ENCODE measurements around the gene GNAQ.
"Not testable (repeated sequence)": the region's sequence is repeated elsewhere in the genome, so short reads cannot be mapped to it uniquely, and the experiment has no call there.

Gene GNAQ

DNA sequence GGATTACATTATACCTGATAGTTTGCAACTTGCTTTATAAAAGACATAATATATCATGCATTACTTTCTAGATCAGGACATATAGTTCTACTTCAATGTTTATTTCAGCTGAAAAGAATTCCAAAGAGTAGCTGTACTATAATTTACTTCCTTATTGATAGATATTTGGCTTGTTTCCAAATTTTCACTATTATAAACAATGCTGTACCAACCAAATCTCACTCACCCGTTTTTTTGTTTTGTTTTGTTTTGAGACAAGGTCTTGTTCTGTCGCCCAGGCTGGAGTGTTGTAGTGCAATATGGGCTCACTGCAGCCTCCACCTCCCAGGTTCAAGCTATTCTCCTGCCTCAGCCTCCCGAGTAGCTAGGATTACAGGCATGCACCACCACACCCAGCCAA is 132.7 kb downstream of the GNAQ start:
- no peak for DNase-seq

- DNase-seq = no peak
Observed at GRCh38 chr9:77896938-77897667, 134.5 kb downstream of the GNAQ start.

DNA sequence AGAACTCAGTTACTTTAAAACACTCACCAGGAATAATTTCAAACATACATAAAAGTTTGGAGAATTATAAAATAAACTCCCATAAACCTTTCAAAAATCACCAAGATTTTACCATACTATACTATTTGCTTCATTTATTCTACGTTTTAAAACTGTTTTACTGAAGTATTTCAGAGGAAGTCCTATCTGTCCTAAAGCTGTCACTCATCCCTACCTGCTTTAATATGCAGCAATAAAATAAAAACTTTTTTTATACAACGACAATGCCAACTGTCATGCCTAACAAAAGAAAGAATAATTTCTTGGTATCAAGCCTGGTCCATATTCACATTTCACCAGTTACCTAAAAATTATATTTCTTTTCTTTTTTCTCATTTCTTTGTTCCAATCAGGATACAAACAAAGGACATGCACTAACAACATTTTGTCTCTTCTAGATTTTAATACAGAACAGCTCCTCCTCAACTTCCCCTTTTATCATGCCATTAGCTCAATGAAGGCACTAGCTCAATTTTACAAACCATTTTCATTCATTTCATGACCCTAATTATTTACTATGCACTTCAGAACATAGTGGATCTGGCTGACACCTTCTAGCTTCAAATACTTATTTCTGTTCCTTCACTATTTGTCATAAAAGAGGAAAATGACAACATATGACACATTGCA is 135.2 kb downstream of the GNAQ start:
- no peak for DNase-seq

- no peak for DNase-seq
Observed at GRCh38 chr9:77893706-77894105, 137.9 kb downstream of the GNAQ start.

GRCh38 chr9:77892955-77893514 is 138.6 kb downstream of the GNAQ start:
- no peak for DNase-seq

DNA sequence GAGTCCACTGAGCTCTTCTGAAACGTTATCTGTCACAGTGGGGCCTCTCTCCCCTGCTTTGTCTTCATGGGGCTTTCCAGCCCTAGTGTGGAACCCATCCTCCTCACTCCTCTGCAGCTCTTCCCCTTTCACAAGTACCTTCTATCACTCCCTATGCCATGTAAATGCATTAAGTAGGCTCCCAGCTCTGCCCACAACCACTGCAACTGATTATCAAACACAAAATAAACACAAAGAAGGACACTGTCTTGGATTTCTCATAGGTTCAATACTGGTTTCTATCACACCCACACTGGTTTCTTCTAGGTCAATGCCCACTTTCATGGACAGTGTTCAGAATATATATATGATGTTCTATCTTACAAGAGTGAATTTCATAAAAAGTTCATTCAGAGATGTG is 139.4 kb downstream of the GNAQ start:
- DNase-seq = no peak

DNA sequence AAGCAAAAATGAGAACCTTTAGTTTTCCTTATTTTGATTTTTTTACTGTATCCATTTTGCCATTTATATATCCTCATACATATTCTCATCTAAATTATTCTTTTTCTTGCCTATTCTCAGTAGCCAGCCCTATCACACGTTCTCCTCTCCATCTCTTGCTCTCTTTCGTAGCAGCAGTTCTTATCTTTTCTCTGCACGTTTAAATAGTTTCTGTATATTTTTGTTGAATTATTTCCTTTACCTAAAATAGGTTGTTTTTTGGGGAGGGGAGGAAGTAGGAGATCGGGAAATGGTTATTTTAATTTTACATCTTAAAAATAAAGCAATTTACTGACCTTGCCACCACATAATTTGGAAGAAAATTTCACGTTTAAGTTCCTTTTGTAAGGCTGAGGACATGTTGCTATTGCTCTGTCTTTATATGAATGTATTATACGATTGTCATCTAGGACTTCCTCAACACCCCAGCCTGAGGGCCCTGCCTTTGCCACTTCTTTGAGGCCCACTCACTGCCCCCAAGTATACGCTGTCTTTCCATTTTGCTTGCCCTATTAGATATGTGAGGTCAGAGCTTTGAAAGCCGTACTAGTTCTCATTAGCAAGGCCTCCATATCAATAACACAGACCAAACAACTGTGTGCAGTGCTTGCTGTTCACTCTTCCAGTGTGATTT is 140.3 kb downstream of the GNAQ start:
- DNase-seq = no peak

GRCh38 chr9:77887662-77888061 is 143.9 kb downstream of the GNAQ start:
- no peak for DNase-seq

DNA sequence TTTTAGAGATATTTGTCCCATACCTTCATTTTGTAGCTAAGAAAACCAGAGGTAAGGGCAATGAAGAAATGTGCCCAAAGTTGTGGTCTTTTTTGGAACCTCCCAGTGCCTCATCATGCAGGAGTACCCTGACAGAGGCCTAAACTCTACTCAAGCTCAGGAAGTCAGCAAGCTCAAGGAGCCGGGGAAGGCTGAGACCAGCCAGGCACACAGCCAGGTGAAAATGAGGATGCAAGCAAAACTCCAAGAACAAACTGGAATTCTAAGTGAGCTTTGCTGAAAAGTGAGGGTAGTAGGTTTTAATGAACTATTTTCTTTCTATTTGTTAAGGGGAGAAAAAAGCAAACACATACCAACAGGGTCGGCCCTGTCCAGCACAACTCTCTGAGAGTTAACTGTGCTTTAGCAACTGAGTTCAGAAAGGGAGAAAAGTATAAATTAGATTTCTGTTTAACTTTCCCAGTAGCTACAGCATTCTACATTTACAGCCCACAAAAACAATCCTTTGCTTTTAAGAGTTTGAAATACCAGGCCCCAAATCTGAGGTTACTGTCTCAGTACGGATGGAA is 146.4 kb downstream of the GNAQ start:
- DNase-seq = no peak

DNA sequence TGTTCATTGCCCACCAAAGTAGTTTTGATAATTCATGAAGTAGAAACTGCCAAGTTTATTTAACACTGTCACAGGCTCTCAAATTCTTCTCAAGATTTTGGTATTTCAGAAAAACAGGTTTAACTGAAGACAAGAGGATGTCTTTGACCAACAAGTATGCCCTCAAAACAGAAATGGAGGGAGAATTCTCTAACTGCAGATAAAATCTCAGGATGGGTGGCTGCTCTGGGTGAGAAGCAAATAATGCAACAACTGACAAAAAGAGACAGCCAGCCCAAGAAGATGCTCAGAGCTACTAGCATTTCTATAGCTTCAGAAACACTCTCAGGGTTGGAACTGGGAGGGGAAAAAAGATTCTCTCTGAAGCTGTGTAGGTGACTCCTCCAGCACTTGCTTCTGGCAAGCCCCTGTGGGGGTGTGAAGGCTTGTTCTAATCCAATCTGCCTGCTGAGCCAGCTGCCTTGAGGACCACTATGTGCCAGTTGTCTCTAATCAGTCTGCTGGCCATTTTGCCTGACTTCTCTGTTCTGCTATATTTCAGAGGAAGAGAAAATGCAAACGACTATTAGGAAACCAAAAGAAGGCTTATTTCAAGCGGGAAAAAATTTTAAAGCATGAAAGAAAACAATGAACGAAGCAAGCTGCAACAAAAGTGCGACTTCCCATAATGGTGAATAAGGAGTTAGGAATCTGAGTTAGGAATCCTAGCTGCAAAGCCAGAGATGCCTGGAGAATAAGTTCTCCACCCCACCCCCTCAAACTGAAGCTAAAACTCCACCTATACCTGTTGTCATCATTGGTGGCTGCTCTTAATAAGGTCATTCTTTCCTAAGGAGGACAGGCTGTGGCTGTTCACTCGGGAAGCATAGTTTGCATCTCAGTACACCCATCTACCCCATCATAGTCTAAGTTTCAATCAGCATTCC is 147.5 kb downstream of the GNAQ start:
- no peak for DNase-seq

DNA sequence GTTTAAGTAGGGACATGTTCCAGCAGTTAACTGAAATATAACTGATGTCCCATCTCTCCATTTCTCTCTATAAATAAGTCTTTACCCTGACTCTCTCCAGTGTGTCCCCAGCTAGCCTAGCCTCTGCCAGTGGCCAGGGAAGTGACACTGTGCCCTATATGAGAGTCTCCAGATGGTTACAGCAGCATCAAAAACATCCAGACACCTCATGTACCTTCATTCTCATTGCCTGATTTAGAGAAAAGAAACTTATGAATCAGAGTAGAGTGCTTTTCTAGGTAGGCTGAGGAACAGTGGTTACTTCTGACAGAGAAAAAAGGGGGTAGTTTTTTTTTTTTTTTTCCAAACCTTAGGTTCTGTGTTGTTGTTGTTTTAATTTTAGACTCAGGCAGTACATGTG is 148.5 kb downstream of the GNAQ start:
- DNase-seq = no peak

DNA sequence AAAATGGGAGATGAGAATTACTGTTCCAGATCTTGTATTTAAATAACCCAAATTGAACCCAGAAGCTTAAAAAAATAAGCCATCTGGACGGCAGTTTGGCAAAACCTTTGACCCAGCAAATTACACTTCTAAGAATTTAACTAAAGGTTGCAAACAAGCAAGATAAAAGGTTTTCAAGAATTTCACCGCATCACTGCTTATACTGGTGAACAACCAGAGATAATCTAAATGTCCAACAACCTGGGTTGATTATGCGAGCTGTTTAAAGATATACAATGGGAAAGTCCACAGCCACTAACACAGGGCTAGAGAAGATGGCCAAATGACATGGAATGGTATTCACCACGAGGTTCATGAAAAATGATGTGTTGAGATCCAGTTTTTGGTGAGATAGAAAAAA is 149.3 kb downstream of the GNAQ start:
- DNase-seq = no peak

DNA sequence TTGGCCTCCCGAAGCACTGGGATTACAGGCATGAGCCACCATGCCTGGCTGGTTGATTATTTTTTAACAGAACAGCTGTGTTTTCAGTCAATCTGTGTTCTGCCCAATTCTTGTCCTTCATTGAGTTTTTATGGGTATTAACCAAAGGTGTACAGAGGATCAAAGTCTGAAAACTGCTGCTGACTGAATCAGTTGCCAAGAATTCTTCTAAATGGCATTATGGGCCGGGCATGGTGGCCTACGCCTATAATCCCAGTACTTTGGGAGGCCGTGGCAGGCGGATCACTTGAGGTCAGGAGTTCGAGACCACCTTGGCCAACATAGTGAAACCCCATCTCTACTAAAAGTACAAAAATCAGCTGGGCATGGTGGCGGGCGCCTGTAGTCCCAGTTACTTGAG is 150.0 kb downstream of the GNAQ start:
- not testable (repeated sequence) for DNase-seq

DNA sequence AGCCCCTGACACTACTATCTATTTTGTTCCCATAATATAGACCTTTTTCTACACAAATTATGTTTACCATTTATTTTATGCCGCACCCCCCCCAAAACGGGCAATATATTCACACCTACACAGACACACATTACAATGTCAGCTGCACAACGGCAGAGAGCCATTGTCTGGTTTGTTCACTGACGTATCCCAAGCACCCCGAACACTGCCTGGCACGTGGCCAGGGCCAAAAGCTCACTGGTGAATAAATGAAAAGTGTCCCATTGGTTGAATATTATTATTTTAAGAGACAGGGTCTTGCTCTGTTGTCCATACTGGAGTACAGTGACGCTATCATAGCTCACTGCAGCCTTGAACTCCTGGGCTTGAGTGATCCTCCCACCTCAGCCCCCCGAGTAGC is 150.5 kb downstream of the GNAQ start:
- no peak for DNase-seq

DNA sequence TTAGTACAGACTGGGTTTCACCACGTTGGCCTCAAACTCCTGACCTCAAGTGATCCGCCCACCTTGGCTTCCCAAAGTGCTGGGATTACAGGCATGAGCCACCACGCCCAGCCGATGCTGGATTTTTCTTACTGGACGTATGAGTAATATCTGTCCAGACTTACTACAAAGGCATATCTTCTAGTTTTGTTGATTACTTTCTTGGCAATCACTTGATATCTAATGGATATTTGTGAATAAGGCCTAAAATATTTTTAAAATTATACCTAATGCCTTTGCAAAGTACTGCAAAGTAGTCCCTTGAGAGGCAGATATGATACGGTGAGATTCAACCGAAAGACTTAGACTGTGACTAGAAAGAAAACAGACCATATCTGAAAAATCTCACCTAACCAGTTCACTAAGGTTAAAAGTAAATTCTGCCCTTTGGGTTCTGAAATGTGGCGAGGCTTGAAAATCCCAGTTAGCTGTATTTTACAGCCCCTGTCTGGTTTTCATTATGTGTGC is 152.1 kb downstream of the GNAQ start:
- no peak for DNase-seq

- DNase-seq = not testable (repeated sequence)
Observed at GRCh38 chr9:77878793-77879192, 152.8 kb downstream of the GNAQ start.

GRCh38 chr9:77877976-77878375 is 153.6 kb downstream of the GNAQ start:
- no peak for DNase-seq

GRCh38 chr9:77876590-77876989 is 155.0 kb downstream of the GNAQ start:
- DNase-seq = no peak

GRCh38 chr9:77876091-77876490 is 155.5 kb downstream of the GNAQ start:
- no peak for DNase-seq

- no peak for DNase-seq
Observed at GRCh38 chr9:77872863-77873262, 158.7 kb downstream of the GNAQ start.

GRCh38 chr9:77872177-77872576 is 159.4 kb downstream of the GNAQ start:
- no peak for DNase-seq

- no peak for DNase-seq
Observed at GRCh38 chr9:77871483-77871882, 160.1 kb downstream of the GNAQ start.
